GM18861 (cell line): ENCODE data around the gene DTNB.
A peak's percentile ranks its signal among the peaks of the same experiment; 100 is the strongest.
"Not testable (repeated sequence)": the region's sequence is repeated elsewhere in the genome, so short reads cannot be mapped to it uniquely, and the experiment has no call there.

Experiments used
- ATAC-seq: cut with Tn5 transposase; IDR thresholded peaks from one replicate; pipeline ENCODE4 v1.9.1; 2021; ENCODE audit not compliant: unreplicated experiment

DTNB gene

DNA sequence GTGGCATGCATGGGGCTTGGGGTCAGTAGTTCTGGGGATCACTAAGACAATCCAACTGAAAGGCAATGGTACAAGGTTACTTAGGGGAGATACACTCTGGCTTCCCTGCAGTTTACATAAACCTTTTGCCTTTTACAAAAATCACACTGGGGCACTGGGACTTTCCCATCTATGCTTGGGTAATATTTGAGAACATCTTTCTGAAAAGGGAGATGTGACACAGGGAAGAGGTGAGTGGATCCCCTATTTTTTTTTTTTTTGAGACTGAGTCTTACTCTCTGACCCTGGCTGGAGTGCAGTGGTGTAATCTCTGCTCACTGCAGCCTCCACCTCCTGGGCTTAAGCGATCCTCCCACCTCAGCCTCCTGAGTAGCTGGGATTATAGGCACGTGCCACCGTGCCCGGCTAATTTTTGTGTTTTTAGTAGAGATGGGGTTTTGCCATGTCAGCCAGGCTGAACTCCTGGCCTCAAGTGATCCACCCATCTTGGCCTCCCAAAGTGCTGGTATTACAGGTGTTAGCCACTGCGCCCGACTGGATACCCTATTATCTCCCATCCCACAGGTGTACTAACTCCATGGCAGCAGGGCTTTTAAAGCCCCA is 248.8 kb downstream of the DTNB start:
- no peak for ATAC-seq

DNA sequence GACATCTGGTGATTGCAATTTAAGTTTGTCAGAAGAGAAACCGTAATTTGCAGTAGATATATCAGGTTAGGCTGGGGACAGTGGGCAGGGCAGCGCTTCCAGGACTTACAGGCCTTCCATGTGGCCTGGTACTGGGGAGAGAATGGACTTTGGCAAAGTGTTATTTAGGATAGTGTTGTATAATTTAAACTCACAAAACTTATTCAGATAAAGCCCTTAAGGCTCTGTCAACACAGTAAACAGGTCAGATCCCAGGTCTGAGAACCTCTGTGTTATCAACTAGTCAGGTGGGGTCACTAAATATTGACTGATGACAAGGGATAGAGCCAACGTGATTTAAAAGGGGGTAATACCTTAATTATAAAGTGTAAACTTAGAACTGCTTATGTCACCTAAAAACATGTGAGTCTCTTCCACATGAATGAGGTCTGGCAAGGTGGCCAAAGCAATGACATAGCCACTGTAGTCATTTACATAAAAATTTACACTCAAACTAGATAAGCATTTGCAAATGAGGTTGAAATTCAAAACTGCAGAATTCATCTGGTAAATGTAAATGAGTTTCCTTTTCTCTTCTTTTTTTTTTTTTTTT is 251.5 kb downstream of the DTNB start:
- peak; percentile 34 for ATAC-seq

DNA sequence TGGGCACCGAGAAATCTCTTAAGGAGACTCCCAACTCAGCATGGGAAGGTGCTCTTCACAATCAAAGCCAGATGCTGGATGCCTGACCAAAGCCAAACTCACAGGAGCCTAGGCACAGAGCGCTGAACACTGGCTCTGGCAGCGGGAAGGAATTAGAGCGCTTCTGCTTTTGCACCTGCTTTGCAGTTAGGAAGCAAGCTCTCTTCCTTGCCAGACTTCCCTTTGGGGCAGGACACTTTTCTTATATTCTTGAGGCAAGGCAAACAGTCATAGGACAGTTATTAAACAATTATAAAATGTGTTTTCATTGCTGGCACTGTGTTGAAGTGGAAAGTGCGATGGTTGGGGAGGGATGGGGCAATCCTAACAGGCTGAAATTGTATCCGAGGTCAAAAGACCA is 252.1 kb downstream of the DTNB start:
- ATAC-seq: no peak

DNA sequence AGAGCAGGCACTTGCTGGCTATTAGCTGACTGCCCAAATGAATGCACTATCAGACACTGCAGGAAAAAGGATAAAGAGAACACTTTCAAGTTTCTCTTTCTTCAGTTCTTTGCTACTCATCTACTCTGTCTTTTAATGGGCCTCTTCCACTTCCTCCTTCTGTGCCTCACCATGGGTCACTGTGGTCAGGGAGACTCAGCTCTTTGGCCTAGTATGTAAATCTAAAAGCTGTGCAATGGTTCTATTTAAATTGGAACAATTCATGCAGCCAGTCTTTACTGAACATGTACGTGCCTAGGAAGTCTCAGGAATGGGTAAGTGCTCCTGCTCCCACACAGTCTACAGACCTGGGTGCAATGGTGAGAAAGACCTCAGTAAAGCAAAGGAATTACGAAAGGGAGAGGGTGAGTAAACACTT is 252.5 kb downstream of the DTNB start:
- peak; percentile 33 for ATAC-seq

DNA sequence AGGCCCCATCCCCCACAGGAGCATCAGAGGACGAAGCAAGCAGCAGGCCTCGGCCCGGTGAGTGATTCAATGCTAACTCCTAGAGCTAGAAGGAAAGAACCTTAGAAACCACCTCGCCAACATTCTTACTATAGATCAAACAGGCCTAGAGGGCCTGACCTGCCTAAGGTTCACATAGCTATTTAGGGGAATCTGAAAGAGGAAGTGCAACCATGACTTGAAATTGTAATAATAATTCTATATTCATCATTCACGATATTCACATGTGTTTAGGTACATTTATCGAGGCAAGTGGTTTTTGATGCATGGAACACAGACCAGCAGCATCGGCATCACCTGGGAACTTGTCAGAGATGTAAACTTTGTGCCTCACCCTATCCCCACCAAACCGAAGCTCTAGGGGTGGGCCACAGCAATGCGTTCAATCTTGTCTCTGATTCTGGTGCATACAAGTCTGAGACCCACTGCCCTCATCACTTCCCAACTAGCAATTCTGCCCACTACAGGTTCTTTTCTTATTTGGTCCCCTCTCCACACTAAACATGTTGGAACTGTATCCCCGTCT is 253.6 kb downstream of the DTNB start:
- ATAC-seq: peak; percentile 65

DNA sequence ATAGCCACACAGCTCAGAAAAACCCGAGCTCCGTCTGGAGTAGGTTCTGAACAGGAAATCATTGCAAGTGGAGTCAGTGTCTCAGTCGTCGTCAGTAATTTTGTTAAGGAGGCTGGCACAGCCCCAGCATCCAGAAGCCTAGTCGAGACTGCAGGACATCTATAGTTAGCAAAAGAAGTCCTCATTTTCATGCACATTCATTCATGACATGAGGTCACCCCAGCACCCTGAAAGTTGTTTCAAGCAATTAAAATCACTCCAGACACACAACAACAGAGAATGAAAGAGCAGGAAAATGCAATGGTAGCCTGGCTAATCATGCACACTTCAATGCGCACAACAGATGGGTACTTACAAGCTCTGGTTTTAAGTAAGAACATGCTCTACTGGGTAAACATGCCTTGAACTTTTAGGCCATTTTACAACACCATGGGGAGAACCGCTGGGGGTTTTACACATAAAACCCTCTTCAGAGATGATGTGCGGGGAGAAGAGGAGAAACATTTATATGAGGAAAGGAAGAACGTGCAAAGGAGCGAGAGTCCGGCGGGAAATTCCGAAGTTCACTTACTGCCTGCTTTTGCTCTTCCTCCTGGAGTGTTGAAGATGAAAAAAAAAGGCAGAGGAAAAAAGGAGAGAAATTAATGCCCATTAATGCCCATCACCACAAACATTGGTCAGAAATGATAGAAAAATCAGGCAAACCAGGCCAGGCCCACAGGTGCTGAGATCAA is 254.3 kb downstream of the DTNB start:
- no peak for ATAC-seq

DNA sequence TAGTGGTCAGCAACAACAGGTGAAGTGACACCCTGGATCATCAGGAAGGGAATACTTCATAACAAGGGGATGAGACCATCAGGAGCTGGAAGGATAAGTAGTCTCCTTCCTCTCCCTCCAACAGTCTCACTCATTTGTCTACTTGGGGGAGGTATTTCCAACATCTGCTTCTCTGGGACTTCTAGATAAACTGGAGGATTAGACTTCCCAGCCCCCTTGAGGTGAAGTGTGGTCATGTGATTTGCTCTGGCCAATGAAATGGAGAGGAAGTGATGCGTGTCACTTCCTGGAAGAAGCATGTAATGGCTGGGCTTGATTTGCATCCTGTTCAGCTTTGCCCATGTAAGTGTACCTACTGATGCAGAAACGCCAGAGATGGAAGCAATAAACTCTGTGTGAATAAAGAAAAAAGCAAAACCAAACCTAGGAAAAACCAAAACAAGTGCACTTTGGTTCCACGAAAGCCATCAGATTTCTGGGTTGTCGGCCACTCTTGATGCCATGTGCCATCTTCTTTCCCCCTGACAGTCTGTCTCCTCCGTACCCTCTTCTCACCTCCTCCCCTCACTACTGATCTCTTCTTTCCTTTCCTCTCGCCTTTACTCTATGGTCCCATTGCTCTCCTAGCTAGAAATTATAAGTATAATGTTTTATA is 255.5 kb downstream of the DTNB start:
- ATAC-seq: no peak

DNA sequence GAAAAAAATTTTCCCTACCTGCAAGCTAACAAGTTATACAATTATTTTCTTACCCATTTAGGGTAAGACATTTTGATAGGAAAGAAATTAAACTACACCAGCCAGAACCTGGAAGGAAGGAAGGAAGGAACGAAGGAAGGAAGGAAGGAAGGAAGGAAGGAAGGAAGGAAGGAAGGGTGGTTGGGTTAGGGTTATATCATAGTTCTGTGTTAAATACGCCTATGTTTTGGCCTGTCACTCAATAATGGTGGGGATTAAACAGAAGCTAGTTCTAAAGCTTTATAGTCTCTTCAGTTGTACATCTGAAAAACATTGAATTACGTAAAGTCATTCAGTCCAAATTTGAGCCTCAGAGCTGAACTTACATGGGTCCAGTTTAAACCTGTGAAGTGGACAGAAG is 256.7 kb downstream of the DTNB start:
- no peak for ATAC-seq

DNA sequence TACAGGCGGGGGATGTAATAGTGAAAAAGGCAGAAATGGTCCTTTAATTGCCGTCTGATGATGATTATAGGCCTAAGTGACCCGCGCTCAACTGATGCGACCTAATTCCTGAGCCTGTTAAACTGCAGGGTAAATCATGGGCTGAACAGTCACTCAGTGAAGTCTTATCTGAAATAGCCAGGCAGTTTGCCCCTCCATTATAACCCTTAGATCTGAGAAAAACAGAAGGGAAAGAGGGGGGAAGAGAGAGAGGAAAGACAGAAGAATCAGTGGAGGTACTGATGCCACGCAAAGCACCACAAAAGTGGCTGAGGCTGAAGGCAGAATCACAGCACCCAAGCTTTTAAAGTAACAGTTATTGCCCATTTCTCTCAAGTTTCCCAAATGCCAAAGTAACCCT is 258.6 kb downstream of the DTNB start:
- ATAC-seq: no peak

DNA sequence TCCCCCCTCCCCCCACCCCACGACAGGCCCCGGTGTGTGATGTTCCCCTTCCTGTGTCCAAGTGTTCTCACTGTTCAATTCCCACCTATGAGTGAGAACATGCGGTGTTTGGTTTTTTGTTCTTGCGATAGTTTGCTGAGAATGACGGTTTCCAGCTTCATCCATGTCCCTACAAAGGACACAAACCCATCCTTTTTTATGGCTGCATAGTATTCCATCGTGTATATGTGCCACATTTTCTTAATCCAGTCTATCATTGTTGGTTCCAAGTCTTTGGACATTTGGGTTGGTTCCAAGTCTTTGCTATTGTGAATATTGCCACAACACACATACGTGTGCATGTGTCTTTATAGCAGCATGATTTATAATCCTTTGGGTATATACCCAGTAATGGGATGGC is 260.0 kb downstream of the DTNB start:
- not testable (repeated sequence) for ATAC-seq

DNA sequence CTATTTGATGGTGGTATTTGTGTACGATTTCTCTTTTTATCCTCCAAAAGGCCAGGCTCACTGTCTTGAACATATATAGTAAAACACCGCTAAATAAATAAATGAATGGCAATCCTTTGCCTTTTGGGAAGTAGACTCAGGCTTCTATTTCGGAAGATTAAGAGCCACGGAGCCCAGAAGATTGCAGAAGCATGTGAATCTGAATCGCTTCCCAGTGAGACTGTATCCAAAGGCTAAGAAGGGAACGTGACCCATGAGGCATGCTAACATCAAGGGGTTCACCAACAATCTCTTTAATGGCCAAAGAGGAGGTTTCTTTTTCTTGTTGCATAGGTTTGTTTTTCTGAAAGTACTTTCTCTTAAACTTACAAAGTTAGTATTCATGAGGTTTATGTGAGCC is 261.6 kb downstream of the DTNB start:
- no peak for ATAC-seq

DNA sequence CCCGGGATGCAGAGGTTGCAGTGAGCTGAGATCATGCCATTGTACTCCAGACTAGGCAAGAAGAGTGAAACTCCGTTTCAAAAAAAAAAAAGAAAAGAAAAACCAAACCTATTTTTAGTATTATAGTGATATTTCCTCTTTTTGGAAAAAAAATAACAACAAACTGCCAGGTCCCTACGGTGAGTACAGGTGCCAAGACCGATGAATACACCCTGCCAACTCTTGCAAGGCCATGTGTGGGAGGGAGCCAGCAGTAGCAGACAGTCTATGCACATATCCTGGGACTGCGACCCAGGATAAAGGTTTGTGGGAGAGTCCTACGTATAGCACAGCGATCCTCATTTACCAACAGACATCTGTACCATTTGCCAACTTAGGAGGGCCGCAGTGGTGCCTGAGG is 262.1 kb downstream of the DTNB start:
- no peak for ATAC-seq

DNA sequence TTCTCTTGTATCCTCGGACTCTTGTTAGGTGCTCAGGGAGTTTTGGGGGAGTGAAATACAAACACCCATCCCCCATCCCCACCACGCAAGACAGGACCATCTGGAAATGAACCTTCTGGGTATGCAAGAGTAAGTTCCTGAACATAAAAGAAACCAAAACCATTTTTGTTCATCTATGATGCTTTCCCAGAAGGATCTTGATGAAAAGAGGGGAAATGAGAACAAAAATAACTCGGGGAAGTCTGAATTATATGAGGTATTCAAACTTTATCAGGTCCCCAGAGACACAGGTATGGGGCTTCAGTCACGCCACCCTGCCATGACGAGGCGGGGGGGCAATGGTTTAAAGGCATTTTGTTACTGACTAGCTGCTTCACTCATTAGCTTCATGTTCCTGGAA is 263.0 kb downstream of the DTNB start:
- ATAC-seq: no peak

DNA sequence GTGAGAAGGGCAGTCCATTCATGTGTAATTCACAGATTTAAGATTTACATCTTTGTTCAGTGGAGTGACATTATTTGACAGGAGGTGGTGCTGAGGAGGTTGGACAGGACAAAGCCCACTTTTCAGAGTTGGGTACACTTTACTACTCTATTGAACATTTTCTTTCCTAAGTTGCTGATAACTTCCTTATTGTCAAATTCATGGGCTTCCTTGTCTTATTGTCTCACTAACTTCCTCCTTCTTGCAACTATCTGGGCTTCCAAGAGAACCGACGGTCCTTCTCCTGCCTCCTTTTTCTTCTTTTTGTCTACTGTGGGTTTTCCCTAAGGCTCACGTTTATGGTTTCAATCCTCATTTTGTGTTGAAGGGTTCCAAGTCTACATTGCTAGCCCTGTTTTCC is 263.9 kb downstream of the DTNB start:
- no peak for ATAC-seq

DNA sequence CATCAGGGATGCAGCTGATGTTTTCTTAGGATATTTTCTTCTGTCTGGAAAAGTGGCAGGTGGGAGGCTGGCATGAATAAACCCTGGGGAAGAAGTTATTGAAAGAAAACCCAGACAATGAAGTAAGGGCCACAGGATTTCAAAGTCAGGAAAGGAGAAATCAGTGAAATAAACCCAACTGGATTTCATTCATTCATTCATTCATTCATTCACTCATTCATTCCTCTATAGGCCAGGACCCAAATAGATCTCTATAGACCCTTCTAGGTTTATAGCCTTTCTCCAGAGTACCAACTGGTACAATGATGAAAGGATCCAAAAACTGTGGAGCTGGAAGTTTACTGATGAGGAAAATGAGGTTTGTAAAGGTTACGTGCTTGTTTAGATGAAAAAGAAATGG is 264.3 kb downstream of the DTNB start:
- ATAC-seq: no peak

DNA sequence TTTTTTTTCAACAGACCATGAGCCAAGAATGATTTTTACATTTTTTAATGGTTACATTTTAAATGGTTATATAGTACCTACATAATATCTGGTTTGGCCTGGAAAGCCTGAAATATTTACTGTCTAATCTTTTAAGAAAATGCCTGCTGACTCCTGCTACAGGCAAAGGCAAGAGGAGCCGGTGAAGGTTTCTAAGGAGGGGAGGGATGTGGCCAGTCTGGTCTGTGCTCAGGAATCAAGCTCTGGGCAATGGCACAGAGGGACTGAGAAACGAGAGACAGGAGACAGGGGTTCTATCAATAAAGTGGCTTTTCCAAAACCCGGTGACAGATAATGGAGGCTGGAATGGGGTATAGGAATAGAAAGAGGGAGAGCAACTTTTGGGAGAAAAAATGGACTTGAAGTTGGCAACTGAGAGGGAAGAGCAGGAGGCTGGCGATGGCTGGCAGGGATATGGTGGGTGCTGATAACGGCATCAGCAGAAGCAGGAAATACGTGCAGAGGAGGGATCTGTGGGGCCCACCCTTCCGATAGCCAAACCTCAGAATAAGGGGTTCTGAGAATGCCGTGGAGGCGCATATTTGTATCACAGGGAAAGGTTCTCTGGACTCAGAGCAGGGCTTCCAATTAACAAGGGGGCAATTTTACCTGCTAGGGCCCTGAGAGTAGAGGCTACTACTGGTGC is 267.6 kb downstream of the DTNB start:
- ATAC-seq: no peak

DNA sequence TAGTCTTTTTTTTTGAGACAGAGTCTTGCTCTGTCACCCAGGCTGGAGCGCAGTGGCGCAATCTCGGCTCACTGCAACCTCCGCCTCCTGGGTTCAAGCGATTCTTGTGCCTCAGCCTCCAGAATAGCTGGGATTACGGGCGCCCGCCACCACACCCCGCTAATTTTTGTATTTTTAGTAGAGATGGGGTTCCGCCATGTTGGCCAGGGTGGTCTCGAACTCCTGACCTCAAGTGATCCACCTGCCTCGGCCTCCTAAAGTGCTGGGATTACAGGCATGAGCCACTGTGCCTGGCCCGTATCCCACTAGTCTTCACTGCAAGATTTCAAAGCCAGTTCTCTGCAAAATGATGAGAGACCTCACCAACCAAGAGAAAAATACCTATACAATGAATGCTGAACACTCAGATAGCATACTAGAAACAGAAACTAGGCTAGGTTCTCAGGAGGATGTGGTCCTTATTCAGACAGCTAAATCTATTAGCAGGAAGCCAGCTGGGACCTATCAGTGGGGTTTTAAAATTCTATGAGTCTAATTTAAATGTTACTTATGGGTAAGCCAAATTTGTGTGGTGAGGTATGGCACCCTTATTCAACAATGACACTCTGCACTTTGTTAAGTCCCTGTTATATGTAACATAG is 270.1 kb downstream of the DTNB start:
- peak; percentile 58 for ATAC-seq

DNA sequence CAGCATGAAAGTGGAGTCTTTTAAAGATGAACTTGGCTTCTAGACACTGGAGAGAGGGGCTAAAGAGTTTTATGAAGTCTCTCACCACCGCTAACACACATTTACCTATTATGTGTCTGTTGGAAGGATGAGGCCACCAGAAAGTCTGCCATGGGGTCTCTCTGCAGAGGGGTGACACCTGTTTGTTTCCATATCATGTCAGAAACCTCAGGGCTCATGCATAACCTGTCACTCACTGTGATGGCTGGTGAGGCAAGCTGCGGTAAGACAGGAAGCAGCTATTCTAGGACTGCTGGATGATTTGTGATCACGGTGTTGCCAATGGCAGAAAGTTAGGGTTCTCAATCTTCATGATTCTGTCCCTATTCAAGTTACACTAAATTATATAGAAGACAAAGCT is 270.9 kb downstream of the DTNB start:
- ATAC-seq: peak; percentile 46

DNA sequence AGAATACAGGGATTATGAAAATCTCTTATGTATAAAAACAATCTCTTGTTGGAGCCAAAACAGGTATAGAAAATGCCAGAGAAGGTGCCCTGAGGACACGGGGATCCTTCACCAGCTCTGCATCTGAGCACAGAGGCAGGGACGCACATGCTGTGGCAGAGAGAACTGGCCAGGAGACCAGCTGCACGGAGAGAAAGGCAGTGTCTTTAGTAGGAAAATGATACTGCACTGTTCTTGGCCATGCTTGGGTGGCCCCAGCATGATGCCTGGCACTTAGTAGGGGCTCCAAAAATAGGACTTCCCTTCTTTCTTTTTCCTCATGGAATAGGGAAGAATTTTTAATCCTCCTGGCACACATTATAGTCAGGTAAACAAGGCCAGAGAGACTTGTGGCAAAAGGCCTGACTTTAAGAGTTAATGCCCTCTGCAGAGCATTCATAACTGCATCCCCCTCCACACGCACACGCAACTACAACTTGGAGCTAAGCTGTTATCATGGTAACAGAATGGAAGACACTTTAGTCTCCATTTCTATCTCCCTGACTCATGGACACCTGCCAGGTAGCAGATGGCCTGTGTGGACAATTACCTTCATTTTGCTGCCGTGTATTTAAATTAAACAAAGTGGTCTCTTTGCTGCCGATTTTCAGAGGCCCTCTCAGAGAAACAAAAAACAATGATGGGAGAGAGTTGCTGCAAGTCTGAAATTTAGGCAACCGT is 271.9 kb downstream of the DTNB start:
- no peak for ATAC-seq
